K562 (cell line): ENCODE data around the gene MAML1. TPM values are rescaled to one million over a fixed set of nuclear protein-coding genes. Genes with fewer than 3 reads are reported as not detected.

Source experiments
- ARNT ChIP-seq, 2 experiments: fragments of 450-650 bp; IDR thresholded peaks; 2 replicates each; pipeline ENCODE4 v1.6.1; 2016; ENCODE audit warnings: mild to moderate bottlenecking in 1 of 2
- ATF2 ChIP-seq: sonication (generic); formaldehyde crosslinking; IDR thresholded peaks from 2 replicates; pipeline ENCODE4 v1.8.1; 2022; ENCODE audit warnings: missing genetic modification reagents
- CBFB ChIP-seq: sonication (generic); formaldehyde crosslinking; IDR thresholded peaks from 2 replicates; pipeline ENCODE4 v1.4.0; 2020; ENCODE audit warnings: mild to moderate bottlenecking, missing genetic modification reagents
- ELK3 ChIP-seq: fragments of 450-650 bp; formaldehyde crosslinking; IDR thresholded peaks from 2 replicates; pipeline ENCODE4 v1.4.0; 2020; ENCODE audit warnings: mild to moderate bottlenecking
- EWSR1 ChIP-seq: fragments of 450-650 bp; IDR thresholded peaks from 2 replicates; pipeline ENCODE4 v1.6.1; 2018; ENCODE audit warnings: borderline replicate concordance, mild to moderate bottlenecking, low read depth, moderate library complexity; ENCODE audit not compliant: partially characterized antibody
- GTF2F1 ChIP-seq: IDR thresholded peaks from 2 replicates; pipeline ENCODE4 v1.6.1; 2011; ENCODE audit warnings: low read depth, low read length, improper control_type of control experiment
- KHSRP ChIP-seq: fragments of 450-650 bp; IDR thresholded peaks from 2 replicates; pipeline ENCODE4 v1.6.1; 2017
- TCF7L2 ChIP-seq: fragments of 150-350 bp; IDR thresholded peaks from 2 replicates; pipeline ENCODE4 v1.6.1; 2016; ENCODE audit warnings: low read depth, mild to moderate bottlenecking, low read length, moderate library complexity
- ZNF174 ChIP-seq: fragments of 250-450 bp; sonication (Bioruptor Pico); IDR thresholded peaks from 2 replicates; pipeline ENCODE4 v1.4.0; 2020; ENCODE audit warnings: mild to moderate bottlenecking
- ZNF449 ChIP-seq: fragments of 250-450 bp; sonication (Bioruptor Pico); IDR thresholded peaks from 2 replicates; pipeline ENCODE4 v1.8.0; 2022; ENCODE audit warnings: moderate library complexity, mild to moderate bottlenecking, inconsistent platforms
- polyA plus RNA-seq, 8 experiments: library from polyadenylated mRNA; depleted of rRNA in 4 of 8; stranded (reverse) in 5 of 8; unstranded in 3 of 8; fragments of >200 nt; fragmentation: Nextera tagmentation in 2 of 8; fragmentation: Illumina TruSeq in 1 of 8; extraction: Ambion mirVana in 2 of 8; extraction: Trizol in 1 of 8; gene quantifications; 2 replicates each; pipeline versions ENCODE4 v1.2.1 to v1.2.3, GENCODE V29; 2011 to 2014; ENCODE audit warnings: inconsistent platforms in 1 of 8, missing spikeins in 1 of 8
- total RNA-seq, 7 experiments: library from RNA; depleted of rRNA in 6 of 7; stranded (reverse); fragments of >200 nt in 6 of 7; fragmentation: Illumina TruSeq in 2 of 7; extraction: Trizol in 2 of 7; gene quantifications; 2 replicates each; pipeline versions ENCODE4 v1.2.1 to v1.2.3, GENCODE V29; 2011 to 2021; ENCODE audit warnings: low replicate concordance in 1 of 7
- TF ChIP-seq, protein P1 (sequence below): fragments of 200-600 bp; sonication (generic); IDR thresholded peaks from one replicate; pipeline ENCODE4 v1.6.1; 2012; ENCODE audit warnings: mild to moderate bottlenecking, low read depth, low read length, inconsistent platforms

Gene MAML1
- total and polyA plus RNA-seq, 9 of the 15 experiments (the other 6 are each of a cell fraction or from before 2014, with no cell fraction given): 0.32 to 18.4 (median 7.0) TPM

- TF ChIP-seq, protein P1, sequence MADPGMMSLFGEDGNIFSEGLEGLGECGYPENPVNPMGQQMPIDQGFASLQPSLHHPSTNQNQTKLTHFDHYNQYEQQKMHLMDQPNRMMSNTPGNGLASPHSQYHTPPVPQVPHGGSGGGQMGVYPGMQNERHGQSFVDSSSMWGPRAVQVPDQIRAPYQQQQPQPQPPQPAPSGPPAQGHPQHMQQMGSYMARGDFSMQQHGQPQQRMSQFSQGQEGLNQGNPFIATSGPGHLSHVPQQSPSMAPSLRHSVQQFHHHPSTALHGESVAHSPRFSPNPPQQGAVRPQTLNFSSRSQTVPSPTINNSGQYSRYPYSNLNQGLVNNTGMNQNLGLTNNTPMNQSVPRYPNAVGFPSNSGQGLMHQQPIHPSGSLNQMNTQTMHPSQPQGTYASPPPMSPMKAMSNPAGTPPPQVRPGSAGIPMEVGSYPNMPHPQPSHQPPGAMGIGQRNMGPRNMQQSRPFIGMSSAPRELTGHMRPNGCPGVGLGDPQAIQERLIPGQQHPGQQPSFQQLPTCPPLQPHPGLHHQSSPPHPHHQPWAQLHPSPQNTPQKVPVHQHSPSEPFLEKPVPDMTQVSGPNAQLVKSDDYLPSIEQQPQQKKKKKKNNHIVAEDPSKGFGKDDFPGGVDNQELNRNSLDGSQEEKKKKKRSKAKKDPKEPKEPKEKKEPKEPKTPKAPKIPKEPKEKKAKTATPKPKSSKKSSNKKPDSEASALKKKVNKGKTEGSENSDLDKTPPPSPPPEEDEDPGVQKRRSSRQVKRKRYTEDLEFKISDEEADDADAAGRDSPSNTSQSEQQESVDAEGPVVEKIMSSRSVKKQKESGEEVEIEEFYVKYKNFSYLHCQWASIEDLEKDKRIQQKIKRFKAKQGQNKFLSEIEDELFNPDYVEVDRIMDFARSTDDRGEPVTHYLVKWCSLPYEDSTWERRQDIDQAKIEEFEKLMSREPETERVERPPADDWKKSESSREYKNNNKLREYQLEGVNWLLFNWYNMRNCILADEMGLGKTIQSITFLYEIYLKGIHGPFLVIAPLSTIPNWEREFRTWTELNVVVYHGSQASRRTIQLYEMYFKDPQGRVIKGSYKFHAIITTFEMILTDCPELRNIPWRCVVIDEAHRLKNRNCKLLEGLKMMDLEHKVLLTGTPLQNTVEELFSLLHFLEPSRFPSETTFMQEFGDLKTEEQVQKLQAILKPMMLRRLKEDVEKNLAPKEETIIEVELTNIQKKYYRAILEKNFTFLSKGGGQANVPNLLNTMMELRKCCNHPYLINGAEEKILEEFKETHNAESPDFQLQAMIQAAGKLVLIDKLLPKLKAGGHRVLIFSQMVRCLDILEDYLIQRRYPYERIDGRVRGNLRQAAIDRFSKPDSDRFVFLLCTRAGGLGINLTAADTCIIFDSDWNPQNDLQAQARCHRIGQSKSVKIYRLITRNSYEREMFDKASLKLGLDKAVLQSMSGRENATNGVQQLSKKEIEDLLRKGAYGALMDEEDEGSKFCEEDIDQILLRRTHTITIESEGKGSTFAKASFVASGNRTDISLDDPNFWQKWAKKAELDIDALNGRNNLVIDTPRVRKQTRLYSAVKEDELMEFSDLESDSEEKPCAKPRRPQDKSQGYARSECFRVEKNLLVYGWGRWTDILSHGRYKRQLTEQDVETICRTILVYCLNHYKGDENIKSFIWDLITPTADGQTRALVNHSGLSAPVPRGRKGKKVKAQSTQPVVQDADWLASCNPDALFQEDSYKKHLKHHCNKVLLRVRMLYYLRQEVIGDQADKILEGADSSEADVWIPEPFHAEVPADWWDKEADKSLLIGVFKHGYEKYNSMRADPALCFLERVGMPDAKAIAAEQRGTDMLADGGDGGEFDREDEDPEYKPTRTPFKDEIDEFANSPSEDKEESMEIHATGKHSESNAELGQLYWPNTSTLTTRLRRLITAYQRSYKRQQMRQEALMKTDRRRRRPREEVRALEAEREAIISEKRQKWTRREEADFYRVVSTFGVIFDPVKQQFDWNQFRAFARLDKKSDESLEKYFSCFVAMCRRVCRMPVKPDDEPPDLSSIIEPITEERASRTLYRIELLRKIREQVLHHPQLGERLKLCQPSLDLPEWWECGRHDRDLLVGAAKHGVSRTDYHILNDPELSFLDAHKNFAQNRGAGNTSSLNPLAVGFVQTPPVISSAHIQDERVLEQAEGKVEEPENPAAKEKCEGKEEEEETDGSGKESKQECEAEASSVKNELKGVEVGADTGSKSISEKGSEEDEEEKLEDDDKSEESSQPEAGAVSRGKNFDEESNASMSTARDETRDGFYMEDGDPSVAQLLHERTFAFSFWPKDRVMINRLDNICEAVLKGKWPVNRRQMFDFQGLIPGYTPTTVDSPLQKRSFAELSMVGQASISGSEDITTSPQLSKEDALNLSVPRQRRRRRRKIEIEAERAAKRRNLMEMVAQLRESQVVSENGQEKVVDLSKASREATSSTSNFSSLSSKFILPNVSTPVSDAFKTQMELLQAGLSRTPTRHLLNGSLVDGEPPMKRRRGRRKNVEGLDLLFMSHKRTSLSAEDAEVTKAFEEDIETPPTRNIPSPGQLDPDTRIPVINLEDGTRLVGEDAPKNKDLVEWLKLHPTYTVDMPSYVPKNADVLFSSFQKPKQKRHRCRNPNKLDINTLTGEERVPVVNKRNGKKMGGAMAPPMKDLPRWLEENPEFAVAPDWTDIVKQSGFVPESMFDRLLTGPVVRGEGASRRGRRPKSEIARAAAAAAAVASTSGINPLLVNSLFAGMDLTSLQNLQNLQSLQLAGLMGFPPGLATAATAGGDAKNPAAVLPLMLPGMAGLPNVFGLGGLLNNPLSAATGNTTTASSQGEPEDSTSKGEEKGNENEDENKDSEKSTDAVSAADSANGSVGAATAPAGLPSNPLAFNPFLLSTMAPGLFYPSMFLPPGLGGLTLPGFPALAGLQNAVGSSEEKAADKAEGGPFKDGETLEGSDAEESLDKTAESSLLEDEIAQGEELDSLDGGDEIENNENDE: no peak
- TF ChIP-seq TCF7L2 (no peak), GTF2F1 (no peak; the same call in 1 of the 2 replicates), ARNT (IDR thresholded peaks at IDR 0.05) (no peak), ZNF449 (CRISPR knock-in tag) (no peak), EWSR1 (no peak), ELK3 (CRISPR knock-in tag) (no peak), ZNF174 (CRISPR knock-in tag) (no peak), ATF2 (no peak), CBFB (no peak; the same call in 1 of the 2 replicates), KHSRP (no peak)
Measured at GRCh38 chr5:179697993-179698934, 34.4 kb upstream of the MAML1 start (continued).
